PC-3 (cell line): Measurements from ENCODE around the gene MPPED1. TPM values are rescaled to one million over a fixed set of nuclear protein-coding genes. Genes with fewer than 3 reads are reported as not detected.

ENCODE experiments used
- ATAC-seq: fragments of 200-7000 bp; cut with Tn5 transposase; 2 replicates; pipeline ENCODE4 v1.9.1; 2020; ENCODE audit warnings: mild to moderate bottlenecking, moderate library complexity
- BruUV-seq: library from RNA; stranded (reverse); fragments of 400-500 nt; replicated peaks from 2 replicates; lab custom pipeline; 2021; lab: Mats Ljungman, UMichigan
- CTCF ChIA-PET: fragments of 300-600 bp; sonication (Branson Sonifier 250); formaldehyde crosslinking; loops from one replicate; lab custom pipeline; 2022; ENCODE audit warnings: antibody characterized with exemption; lab: Charles Lee
- POLR2A ChIA-PET: fragments of 300-600 bp; sonication (Branson Sonifier 250); formaldehyde crosslinking; loops from one replicate; lab custom pipeline; 2022; ENCODE audit warnings: antibody characterized with exemption; ENCODE audit not compliant: unreplicated experiment; lab: Charles Lee
- DNase-seq: peaks from one replicate; pipeline ENCODE4 v3.0.0-alpha.2; 2015
- H2AFZ ChIP-seq: fragments of 300-600 bp; sonication (generic); 2 replicates; pipeline ENCODE4 v1.6.0; 2016; ENCODE audit warnings: antibody characterized with exemption, low read length
- H3F3A ChIP-seq: fragments of 300-600 bp; sonication (generic); one replicate; pipeline ENCODE4 v1.6.0; 2017; ENCODE audit warnings: antibody characterized with exemption, low read length, control low read depth, mild to moderate bottlenecking; ENCODE audit not compliant: unreplicated experiment
- H3K27ac ChIP-seq: fragments of 300-600 bp; sonication (generic); 2 replicates; pipeline ENCODE4 v1.5.1; 2016; ENCODE audit warnings: mild to moderate bottlenecking, low read length
- H3K27me3 ChIP-seq: fragments of 300-600 bp; sonication (generic); 2 replicates; pipeline ENCODE4 v1.6.1; 2016; ENCODE audit warnings: low read length, mixed read lengths
- H3K36me3 ChIP-seq: fragments of 300-600 bp; sonication (generic); 2 replicates; pipeline ENCODE4 v1.6.1; 2016; ENCODE audit warnings: low read depth, mixed run types, low read length, mixed read lengths
- H3K4me1 ChIP-seq: fragments of 300-600 bp; sonication (generic); 2 replicates; pipeline ENCODE4 v1.5.1; 2016; ENCODE audit warnings: low read length; ENCODE audit not compliant: insufficient read depth
- H3K4me2 ChIP-seq: fragments of 300-600 bp; sonication (generic); 2 replicates; pipeline ENCODE4 v1.6.0; 2016; ENCODE audit warnings: low read length
- H3K4me3 ChIP-seq: fragments of 300-600 bp; sonication (generic); 2 replicates; pipeline ENCODE4 v1.5.1; 2016; ENCODE audit warnings: mild to moderate bottlenecking, low read length, mixed read lengths
- H3K79me2 ChIP-seq: fragments of 300-600 bp; sonication (generic); 2 replicates; pipeline ENCODE4 v1.6.1; 2017; ENCODE audit warnings: low read length, mixed read lengths
- H3K9ac ChIP-seq: fragments of 300-600 bp; sonication (generic); 2 replicates; pipeline ENCODE4 v1.6.0; 2016; ENCODE audit warnings: mild to moderate bottlenecking, low read length
- H3K9me2 ChIP-seq: fragments of 300-600 bp; sonication (generic); replicated peaks from 2 replicates; pipeline ENCODE4 v1.6.1; 2016; ENCODE audit warnings: mixed run types, low read length, mixed read lengths
- H3K9me3 ChIP-seq: fragments of 300-600 bp; sonication (generic); 2 replicates; pipeline ENCODE4 v1.6.1; 2016; ENCODE audit warnings: low read length, mixed read lengths
- H4K20me1 ChIP-seq: fragments of 300-600 bp; sonication (generic); 2 replicates; pipeline ENCODE4 v1.6.1; 2016; ENCODE audit warnings: low read length, mixed read lengths
- CTCF ChIP-seq: fragments of 300-600 bp; sonication (generic); conservative IDR thresholded peaks from 2 replicates; pipeline ENCODE4 v1.5.1; 2017; ENCODE audit warnings: antibody characterized with exemption, low read depth, mild to moderate bottlenecking, low read length
- EZH2 ChIP-seq: fragments of 300-600 bp; sonication (generic); IDR thresholded peaks from one replicate; pipeline ENCODE4 v1.6.1; 2017; ENCODE audit warnings: antibody characterized with exemption, mild to moderate bottlenecking, low read length; ENCODE audit not compliant: unreplicated experiment
- EZH2phosphoT487 ChIP-seq: fragments of 300-600 bp; sonication (generic); IDR thresholded peaks from 2 replicates; pipeline ENCODE4 v1.6.1; 2018; ENCODE audit warnings: mild to moderate bottlenecking, antibody characterized with exemption, low read length, borderline replicate concordance
- intact Hi-C: fragments of 100-400 bp; cut with micrococcal nuclease; formaldehyde crosslinking; loops from 2 replicates; pipeline ENCODE4 v1.9.0; 2023
- total RNA-seq: library from RNA; depleted of rRNA; stranded (reverse); fragments of >200 nt; gene quantifications from 2 replicates; pipeline ENCODE4 v1.2.3, GENCODE V29; 2014

The MPPED1 gene
- total RNA-seq, 1 experiment from 2014 or later = not detected

GRCh38 chr22:43400449-43400848 lies 11.4 kb upstream of the MPPED1 start:
- H2AFZ ChIP-seq = no peak overlapping the region
- no peaks in the 10 kb centered on the region for H3K79me2 ChIP-seq
- no peaks in the 10 kb centered on the region; the same call in 1 of the 2 replicates for H3K27me3 ChIP-seq
- intact Hi-C loops = no loop called here
- BruUV-seq = no TSS peak
- ChIA-PET CTCF (no interaction called here), POLR2A (no interaction called here)
- H3K36me3 ChIP-seq = no peaks in the 10 kb centered on the region
- H3K4me1 ChIP-seq = no peaks in the 10 kb centered on the region
- H3K9me3 ChIP-seq = no peaks in the 10 kb centered on the region
- DNase-seq = no peak
- no peak for TF ChIP-seq CTCF
- no peak for TF ChIP-seq EZH2
- no peak for TF ChIP-seq EZH2phosphoT487
- no peaks in the 10 kb centered on the region for H3K9me2 ChIP-seq
- H4K20me1 ChIP-seq = no peaks in the 10 kb centered on the region
- H3K4me2 ChIP-seq = no peak overlapping the region
- no peaks in the 10 kb centered on the region for H3F3A ChIP-seq
- no peak for ATAC-seq
- H3K9ac ChIP-seq = no peak overlapping the region
- H3K27ac ChIP-seq = no peak overlapping the region
- H3K4me3 ChIP-seq = no peak overlapping the region

- POLR2A ChIA-PET = no interaction called here
- BruUV-seq = no TSS peak
Measured at GRCh38 chr22:43401233-43401632, 10.6 kb upstream of the MPPED1 start.

More at GRCh38 chr22:43401233-43401632, 10.6 kb upstream of the MPPED1 start:
- no peaks in the 10 kb centered on the region; the same call in 1 of the 2 replicates for H3K27me3 ChIP-seq
- no peaks in the 10 kb centered on the region for H3K79me2 ChIP-seq
- ATAC-seq (no peak), DNase-seq (no peak)
- H3K27ac ChIP-seq = no peak overlapping the region
- H3F3A ChIP-seq = no peaks in the 10 kb centered on the region
- no peak overlapping the region for H3K4me2 ChIP-seq
- H3K4me1 ChIP-seq = no peaks in the 10 kb centered on the region
- no peak overlapping the region for H2AFZ ChIP-seq
- no peak overlapping the region for H3K9ac ChIP-seq
- intact Hi-C loops = no loop called here
- no peaks in the 10 kb centered on the region for H3K9me3 ChIP-seq
- no peak for TF ChIP-seq CTCF
- no peak for TF ChIP-seq EZH2phosphoT487
- no peak for TF ChIP-seq EZH2
- H3K4me3 ChIP-seq = no peak overlapping the region
- CTCF ChIA-PET = no interaction called here
- H3K36me3 ChIP-seq = no peaks in the 10 kb centered on the region
- no peaks in the 10 kb centered on the region for H4K20me1 ChIP-seq
- no peaks in the 10 kb centered on the region for H3K9me2 ChIP-seq
